GM19043 (cell line): Measurements from ENCODE around the gene EEIG2.

Experiments used
- ATAC-seq: cut with Tn5 transposase; IDR thresholded peaks from one replicate; pipeline ENCODE4 v1.9.1; 2021; ENCODE audit warnings: low read depth; ENCODE audit not compliant: unreplicated experiment

Gene EEIG2

GRCh38 chr1:108574008-108574407 lies 14.1 kb downstream of the EEIG2 start:
- no peak for ATAC-seq

DNA sequence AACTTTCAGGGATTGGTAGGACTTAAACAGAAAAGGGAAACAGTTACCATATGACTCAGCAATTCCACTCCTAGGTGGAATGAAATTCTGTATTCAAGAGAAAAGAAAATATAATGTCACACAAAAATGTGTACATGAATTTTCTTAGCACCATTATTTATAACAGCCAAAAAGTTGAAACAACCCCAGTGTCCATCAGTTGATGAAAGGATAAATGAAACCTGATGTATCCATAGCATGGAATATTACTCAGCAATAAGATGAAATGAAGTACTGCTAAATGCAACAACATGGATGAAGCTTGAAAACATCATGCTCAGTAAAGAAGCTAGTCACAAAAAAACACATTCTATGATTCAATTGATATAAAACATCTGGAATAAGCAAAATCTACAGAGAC lies 15.5 kb downstream of the EEIG2 start:
- ATAC-seq: no peak

DNA sequence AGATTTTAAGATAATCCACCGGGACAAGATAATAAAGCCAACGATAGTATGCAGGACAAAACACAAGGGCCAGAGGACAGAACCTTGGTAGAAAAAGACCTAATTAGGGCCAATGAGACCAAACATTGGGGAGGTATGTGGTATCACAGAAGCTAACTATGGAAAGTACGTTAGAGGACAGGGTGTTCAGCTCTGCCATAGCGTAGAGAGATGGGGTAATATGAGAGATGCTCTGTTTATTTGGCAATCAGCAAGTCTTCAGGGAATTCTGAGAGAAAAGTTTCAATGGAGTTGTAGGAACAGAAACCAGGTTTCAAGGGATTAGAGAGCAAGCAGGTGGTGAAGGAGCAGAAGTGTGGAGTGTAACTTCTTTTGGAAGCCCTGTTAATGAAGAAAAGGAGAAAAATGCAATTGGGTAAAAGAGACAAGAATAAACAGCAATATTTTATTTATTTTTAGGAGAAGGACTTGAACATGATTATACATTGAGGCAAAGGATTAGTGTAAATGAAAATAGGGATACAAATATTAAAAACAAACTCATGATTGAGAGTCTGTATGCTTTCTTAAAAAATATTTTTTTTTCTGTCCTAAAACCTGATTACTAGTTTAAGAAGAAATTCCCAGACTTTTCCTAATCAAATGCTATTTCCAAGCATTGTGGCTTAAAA lies 24.0 kb downstream of the EEIG2 start:
- no peak for ATAC-seq

GRCh38 chr1:108584428-108584856 lies 24.5 kb downstream of the EEIG2 start:
- ATAC-seq: no peak

- no peak for ATAC-seq
Observed at GRCh38 chr1:108585313-108585712, 25.4 kb downstream of the EEIG2 start.

DNA sequence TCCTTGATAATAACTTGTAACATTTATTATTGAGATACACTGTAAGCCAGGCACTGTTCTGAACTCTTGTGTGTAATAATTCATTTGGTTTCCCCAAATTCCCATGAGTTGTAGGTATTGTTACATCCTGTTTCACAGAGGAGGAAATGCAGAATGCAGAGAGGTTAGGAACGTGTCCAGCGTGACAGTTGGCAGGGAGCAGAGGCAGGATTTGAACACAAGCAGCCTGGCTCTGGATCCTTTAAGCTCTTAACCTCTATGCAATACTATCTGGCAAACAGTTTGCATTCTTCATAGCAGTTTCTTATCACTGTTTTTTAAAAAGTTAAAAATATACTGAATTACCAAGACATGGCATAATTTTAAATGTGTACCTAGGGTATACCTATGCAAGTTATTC lies 30.5 kb downstream of the EEIG2 start:
- ATAC-seq: no peak

- no peak for ATAC-seq
Observed at GRCh38 chr1:108590957-108591356, 31.1 kb downstream of the EEIG2 start.

GRCh38 chr1:108591466-108591865 lies 31.6 kb downstream of the EEIG2 start:
- no peak for ATAC-seq

DNA sequence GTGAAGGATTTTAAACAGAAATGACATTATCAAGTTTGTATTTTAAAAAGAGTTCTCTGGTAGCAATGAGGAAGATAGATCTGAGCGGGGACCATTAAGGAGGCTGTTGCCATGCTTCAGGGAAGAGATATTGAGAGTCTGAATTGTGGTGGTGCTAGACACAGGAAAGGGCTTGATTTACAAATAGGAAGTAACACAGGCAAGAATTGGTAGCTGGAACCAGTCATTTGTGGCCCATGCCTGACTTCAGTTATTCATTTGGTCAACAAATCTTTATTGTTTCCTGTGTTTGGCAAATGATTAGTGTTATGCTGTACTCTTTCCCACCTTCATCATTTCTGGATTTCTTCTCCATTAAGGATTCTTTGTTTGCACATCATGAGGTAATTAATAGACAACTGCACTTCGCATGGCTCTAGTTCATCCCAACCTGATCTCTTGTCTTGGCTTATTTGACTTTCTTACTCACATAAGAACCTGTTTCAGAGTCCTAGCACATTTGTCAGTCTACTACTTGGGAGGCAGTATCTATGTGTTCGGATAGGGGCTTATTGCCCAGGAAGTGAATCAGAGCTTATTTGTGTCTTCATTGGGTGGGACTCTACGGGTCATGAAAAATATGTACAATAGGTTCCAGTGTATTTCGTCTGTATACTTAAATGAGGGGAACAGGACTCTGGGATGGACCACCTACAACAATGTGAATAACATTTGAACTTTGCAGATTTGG lies 32.3 kb downstream of the EEIG2 start:
- ATAC-seq: no peak

- no peak for ATAC-seq
Observed at GRCh38 chr1:108593448-108593847, 33.5 kb downstream of the EEIG2 start.

- no peak for ATAC-seq
Observed at GRCh38 chr1:108595507-108595906, 35.6 kb downstream of the EEIG2 start.

- no peak for ATAC-seq
Observed at GRCh38 chr1:108597041-108597440, 37.1 kb downstream of the EEIG2 start.

DNA sequence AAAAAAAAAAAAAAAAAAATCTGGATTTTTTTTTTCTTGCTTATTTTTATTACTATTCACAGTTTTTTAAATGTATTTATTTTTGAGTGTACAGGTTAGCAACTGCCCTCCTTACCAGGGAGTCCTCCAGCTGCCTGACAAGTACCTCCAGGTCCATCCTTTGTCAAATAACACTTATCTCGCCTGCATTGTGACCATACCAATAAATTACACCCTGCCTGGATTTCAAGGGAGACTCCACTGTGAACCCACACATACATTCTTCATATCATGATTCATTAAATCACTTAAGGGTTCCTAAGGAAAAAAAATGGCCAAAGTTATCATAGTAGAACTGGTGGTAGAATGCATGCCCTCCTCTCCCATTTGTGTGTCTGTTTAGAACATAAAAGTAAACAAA lies 38.4 kb downstream of the EEIG2 start:
- no peak for ATAC-seq

- ATAC-seq: no peak
Observed at GRCh38 chr1:108600504-108600903, 40.6 kb downstream of the EEIG2 start.

DNA sequence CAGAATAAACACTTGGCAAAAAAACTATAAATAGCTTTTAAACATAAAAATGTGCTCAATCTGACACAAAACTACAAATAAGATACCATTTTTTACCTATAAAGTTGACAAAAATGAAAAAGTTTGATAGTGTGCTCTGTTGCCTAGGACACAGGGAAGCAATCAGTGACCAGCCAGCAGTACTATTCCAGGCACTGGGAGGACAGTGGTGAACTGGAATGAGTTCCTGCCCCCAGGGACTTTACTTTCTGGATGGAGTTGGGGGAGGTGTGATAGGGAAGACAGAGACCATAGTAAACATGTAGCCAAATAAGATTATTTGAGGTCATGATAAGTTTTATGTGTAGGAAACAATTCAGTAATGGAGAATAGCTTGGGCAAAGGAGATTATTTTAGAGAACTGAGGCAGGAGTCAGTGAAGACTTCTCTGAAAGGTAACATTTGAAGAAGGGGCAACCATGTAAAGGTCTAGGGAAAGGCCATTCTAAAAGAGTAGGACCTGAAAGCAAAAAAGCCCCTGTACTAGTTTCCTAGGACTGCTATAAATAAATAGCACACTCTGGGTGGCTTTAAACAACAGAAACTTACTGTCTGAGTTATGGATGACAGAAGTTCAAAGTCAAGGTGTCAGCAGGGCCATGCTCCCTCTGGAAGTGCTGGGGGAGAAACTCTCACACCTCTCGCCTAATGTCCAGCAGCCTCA lies 42.0 kb downstream of the EEIG2 start:
- ATAC-seq: no peak

- ATAC-seq: no peak
Observed at GRCh38 chr1:108605633-108606032, 45.7 kb downstream of the EEIG2 start.

- no peak for ATAC-seq
Observed at GRCh38 chr1:108606478-108606877, 46.6 kb downstream of the EEIG2 start.

DNA sequence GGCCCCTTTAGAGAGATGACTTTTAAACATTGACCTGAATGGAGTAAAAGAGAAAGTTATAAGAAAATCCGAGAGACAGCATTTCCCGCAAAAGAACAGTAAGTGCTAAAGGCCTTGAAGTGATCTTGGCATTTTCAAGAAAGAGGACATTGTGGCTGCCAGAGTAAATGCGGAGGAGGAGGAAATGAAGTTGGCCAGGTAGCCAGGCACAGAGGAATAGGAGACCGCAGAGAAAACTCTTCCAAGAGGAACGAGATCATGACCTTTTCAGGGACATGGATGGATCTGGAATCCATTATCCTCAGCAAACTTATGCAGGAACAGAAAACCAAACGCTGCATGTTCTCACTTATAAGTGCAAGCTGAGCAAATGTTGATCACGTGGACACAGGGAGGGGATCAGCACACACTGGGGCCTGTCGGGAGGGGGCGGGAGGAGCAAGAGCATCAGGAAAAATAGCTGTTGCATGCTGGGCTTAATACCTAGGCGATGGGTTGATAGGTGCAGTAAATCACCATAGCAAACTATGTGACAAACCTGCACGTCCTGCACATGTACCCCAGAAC lies 49.7 kb downstream of the EEIG2 start:
- ATAC-seq: no peak
